ENCODE data around the gene XYLT1. TPM values are rescaled to one million over a fixed set of nuclear protein-coding genes. Genes with fewer than 3 reads are reported as not detected.

The XYLT1 gene
- polyA plus RNA-seq, 1 of the 3 experiments (the other 2 are of a cell fraction) = 17.6 TPM

DNA sequence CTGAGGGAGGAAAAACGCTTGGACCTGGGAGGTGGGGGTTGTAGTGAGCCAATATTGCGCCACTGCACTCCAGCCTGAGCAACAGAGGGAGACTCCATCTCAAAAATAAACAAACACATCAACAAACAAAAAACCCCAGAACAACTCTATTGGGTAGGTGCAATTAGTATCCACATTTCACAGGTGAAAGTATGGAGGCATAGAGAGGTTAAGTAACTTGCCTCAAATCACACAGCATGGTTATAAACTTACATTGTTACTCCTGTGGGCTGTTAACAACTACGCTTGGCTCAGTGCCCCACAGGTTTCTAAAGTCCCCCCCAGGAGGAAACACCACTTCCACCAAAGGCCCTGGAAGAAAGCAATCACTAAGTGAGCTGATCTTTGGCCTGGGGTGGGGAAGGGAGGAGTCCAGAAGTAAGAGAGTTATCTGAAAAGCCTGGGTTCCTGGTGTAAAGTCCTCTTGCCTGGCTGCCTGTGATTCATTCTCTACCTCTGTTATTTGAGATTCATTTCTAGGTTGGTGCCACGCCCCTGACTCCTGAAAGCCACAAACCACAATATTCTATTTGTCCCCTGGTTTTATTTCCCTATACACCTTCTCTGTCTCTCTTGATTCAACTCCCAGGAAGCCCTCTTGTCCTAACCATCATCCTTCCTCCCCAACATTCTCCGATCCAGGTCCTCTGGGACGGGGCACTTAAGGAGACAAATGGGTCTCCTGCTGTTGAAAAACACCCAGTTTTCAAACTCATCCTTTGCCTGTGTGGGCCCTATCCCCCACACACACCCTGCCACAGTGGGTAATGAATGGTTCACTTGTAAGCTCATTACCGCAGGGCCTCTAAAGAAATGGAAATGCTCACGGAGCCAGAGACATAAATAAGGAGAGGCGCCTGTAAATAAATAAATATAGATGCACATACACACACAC is 195.4 kb downstream of the XYLT1 start:
- Histone ChIP-seq H3K4me3 (ENCODE audit: low read depth in 2 of 2, low read length in 1 of 2) (no peak overlapping the region), H4K20me1 (ENCODE audit: insufficient read depth) (peaks cover 100% of the 10 kb centered on the region), H3K9me3 (no peaks in the 10 kb centered on the region), H3K27ac (ENCODE audit: low read depth in 2 of 2, low read length in 1 of 2) (no peak overlapping the region), H3K27me3 (ENCODE audit: insufficient read depth) (no peaks in the 10 kb centered on the region), H3K9me2 (no peaks in the 10 kb centered on the region), H3K9ac (no peak overlapping the region), H3K36me3 (replicated peaks in 1 of 2; ENCODE audit: control insufficient read depth in 1 of 2, insufficient read depth in 2 of 2, low read length in 1 of 2) (peaks cover 0 to 3% of the 10 kb centered on the region in 2 experiments), H3F3A (replicated peaks; ENCODE audit: insufficient read depth) (no peaks in the 10 kb centered on the region), H3K79me2 (ENCODE audit: insufficient read depth) (peaks cover 99% of the 10 kb centered on the region), H3K4me1 (ENCODE audit: control insufficient read depth in 1 of 2, insufficient read depth in 2 of 2, low read depth in 1 of 2, low read length in 1 of 2) (peaks cover 0 to 40% of the 10 kb centered on the region in 2 experiments; a peak in 1 of 4 replicates), H2AFZ (ENCODE audit: low read depth) (no peak overlapping the region), H3K4me2 (no peak overlapping the region)
- no peak for TF ChIP-seq NRF1 (IDR thresholded peaks at IDR 0.05; ENCODE audit: low read depth, low read length)
- TF ChIP-seq GABPA (IDR thresholded peaks at IDR 0.05; ENCODE audit: low read depth) = no peak
- TF ChIP-seq EZH2phosphoT487 (IDR thresholded peaks at IDR 0.05; ENCODE audit: borderline replicate concordance, low read depth) = no peak
- TF ChIP-seq RFX5 (IDR thresholded peaks at IDR 0.05; ENCODE audit: low read length) = no peak
- TF ChIP-seq, protein P1, sequence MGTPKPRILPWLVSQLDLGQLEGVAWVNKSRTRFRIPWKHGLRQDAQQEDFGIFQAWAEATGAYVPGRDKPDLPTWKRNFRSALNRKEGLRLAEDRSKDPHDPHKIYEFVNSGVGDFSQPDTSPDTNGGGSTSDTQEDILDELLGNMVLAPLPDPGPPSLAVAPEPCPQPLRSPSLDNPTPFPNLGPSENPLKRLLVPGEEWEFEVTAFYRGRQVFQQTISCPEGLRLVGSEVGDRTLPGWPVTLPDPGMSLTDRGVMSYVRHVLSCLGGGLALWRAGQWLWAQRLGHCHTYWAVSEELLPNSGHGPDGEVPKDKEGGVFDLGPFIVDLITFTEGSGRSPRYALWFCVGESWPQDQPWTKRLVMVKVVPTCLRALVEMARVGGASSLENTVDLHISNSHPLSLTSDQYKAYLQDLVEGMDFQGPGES (IDR thresholded peaks at IDR 0.05; ENCODE audit: low read depth, low read length) = no peak
- no peak for TF ChIP-seq MXI1 (IDR thresholded peaks at IDR 0.05; ENCODE audit: low read depth, low read length)
- TF ChIP-seq FOXM1 (IDR thresholded peaks at IDR 0.05; ENCODE audit: low read depth) = no peak
- no peak for TF ChIP-seq EP300 (IDR thresholded peaks at IDR 0.05; ENCODE audit: borderline replicate concordance in 1 of 2, low read depth in 1 of 2, low read length in 1 of 2)
- no peak for TF ChIP-seq FOXJ3 (CRISPR knock-in tag; IDR thresholded peaks at IDR 0.05)
- TF ChIP-seq SMC3 (IDR thresholded peaks at IDR 0.05; ENCODE audit: low read depth, low read length) = no peak
- TF ChIP-seq POLR2AphosphoS5 (IDR thresholded peaks at IDR 0.05; ENCODE audit: low read depth, low read length) = no peak
- TF ChIP-seq, protein P2, sequence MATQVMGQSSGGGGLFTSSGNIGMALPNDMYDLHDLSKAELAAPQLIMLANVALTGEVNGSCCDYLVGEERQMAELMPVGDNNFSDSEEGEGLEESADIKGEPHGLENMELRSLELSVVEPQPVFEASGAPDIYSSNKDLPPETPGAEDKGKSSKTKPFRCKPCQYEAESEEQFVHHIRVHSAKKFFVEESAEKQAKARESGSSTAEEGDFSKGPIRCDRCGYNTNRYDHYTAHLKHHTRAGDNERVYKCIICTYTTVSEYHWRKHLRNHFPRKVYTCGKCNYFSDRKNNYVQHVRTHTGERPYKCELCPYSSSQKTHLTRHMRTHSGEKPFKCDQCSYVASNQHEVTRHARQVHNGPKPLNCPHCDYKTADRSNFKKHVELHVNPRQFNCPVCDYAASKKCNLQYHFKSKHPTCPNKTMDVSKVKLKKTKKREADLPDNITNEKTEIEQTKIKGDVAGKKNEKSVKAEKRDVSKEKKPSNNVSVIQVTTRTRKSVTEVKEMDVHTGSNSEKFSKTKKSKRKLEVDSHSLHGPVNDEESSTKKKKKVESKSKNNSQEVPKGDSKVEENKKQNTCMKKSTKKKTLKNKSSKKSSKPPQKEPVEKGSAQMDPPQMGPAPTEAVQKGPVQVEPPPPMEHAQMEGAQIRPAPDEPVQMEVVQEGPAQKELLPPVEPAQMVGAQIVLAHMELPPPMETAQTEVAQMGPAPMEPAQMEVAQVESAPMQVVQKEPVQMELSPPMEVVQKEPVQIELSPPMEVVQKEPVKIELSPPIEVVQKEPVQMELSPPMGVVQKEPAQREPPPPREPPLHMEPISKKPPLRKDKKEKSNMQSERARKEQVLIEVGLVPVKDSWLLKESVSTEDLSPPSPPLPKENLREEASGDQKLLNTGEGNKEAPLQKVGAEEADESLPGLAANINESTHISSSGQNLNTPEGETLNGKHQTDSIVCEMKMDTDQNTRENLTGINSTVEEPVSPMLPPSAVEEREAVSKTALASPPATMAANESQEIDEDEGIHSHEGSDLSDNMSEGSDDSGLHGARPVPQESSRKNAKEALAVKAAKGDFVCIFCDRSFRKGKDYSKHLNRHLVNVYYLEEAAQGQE (IDR thresholded peaks at IDR 0.05; ENCODE audit: low read depth, low read length) = no peak
- TF ChIP-seq YY1 (IDR thresholded peaks at IDR 0.05; ENCODE audit: low read depth) = no peak
- no peak for TF ChIP-seq CHD2 (IDR thresholded peaks at IDR 0.05; ENCODE audit: low read length, partially characterized antibody)
- CTCF ChIA-PET = no interaction called here
- no peak for DNase-seq
- WGBS (ENCODE audit: low lambda C conversion rate) = 93% methylated on average over 9 of the region's 9 CpGs
- POLR2A ChIA-PET = no interaction called here

Data from SK-N-SH (cell line).